K562 (cell line): ENCODE data around the gene FMN1. TPM values are rescaled to one million over a fixed set of nuclear protein-coding genes. Genes with fewer than 3 reads are reported as not detected.

Experiments
- ATAC-seq: fragments of 200-7000 bp; cut with Tn5 transposase; 3 replicates; pipeline ENCODE4 v1.9.1; 2020; ENCODE audit warnings: moderate library complexity
- BruUV-seq: library from RNA; stranded (reverse); fragments of 400-500 nt; replicated peaks from 2 replicates; lab custom pipeline; 2021; lab: Mats Ljungman, UMichigan
- CTCF ChIA-PET: fragments of 300-600 bp; formaldehyde crosslinking; extraction: SDS; loops from one replicate; lab custom pipeline; 2021; ENCODE audit warnings: low intra/inter-chr PET ratio; lab: Yijun Ruan, JAX
- POLR2A ChIA-PET: fragments of 300-600, 350-650 bp; sonication (Branson Sonifier 250); formaldehyde crosslinking; extraction: SDS; loops from one replicate; lab custom pipeline; 2021; ENCODE audit warnings: antibody characterized with exemption, inconsistent platforms; lab: Yijun Ruan, JAX
- DNase-seq, 4 experiments: peaks; one replicate each; pipeline versions ENCODE4 v3.0.0 to v3.0.0-alpha.2; 2011 to 2018; ENCODE audit warnings: low spot score in 3 of 4, mixed read lengths in 3 of 4; ENCODE audit errors: extremely low read depth in 1 of 4
- FAIRE-seq: peaks from 2 replicates; lab custom pipeline; 2011; peaks lifted over from hg19 to GRCh38; lab: Jason Lieb, UNC
- H2AFZ ChIP-seq: 2 replicates; pipeline ENCODE4 v1.6.0; 2011; ENCODE audit warnings: low read depth, low read length, control low read depth, inconsistent platforms
- H3K27ac ChIP-seq: fragments of 200-600 bp; 3 replicates; pipeline ENCODE4 v1.8.0; 2011; ENCODE audit warnings: low read depth, mild to moderate bottlenecking, control low read depth, inconsistent platforms, low read length, moderate library complexity, mixed read lengths; ENCODE audit errors: extremely low read depth
- H3K27me3 ChIP-seq, 2 experiments: fragments of 300-600 bp in 1 of 2; 2 replicates in 1 of 2; 3 replicates in 1 of 2; pipeline versions ENCODE4 v1.6.0 to v1.8.0; 2011; ENCODE audit warnings: inconsistent platforms in 2 of 2, low read length in 2 of 2, mild to moderate bottlenecking in 1 of 2, mixed read lengths in 1 of 2, moderate library complexity in 1 of 2; ENCODE audit not compliant: control insufficient read depth in 2 of 2, insufficient read depth in 2 of 2
- H3K36me3 ChIP-seq: fragments of 300-600 bp; 3 replicates; pipeline ENCODE4 v1.8.0; 2011; ENCODE audit warnings: mild to moderate bottlenecking, low read length, inconsistent platforms; ENCODE audit not compliant: control insufficient read depth, insufficient read depth
- H3K4me1 ChIP-seq, 2 experiments: fragments of 200-600 bp in 1 of 2; replicated peaks in 1 of 2; 2 replicates in 1 of 2; 3 replicates in 1 of 2; pipeline versions ENCODE4 v1.5.1 to v1.8.0; 2011; ENCODE audit warnings: inconsistent platforms in 2 of 2, low read length in 2 of 2, mild to moderate bottlenecking in 1 of 2, mixed read lengths in 1 of 2, moderate library complexity in 1 of 2; ENCODE audit not compliant: control insufficient read depth in 2 of 2, insufficient read depth in 2 of 2
- H3K4me2 ChIP-seq: 2 replicates; pipeline ENCODE4 v1.6.1; 2011; ENCODE audit warnings: low read length, control low read depth, inconsistent platforms, mixed read lengths; ENCODE audit not compliant: insufficient read depth
- H3K4me3 ChIP-seq: fragments of 200-600 bp; sonication (generic), shearing (Covaris generic); 2 replicates; pipeline ENCODE4 v1.5.1; 2016; ENCODE audit warnings: control low read depth, inconsistent platforms
- H3K79me2 ChIP-seq: fragments of 200-600 bp; 3 replicates; pipeline ENCODE4 v1.8.0; 2011; ENCODE audit warnings: low read length, inconsistent platforms; ENCODE audit not compliant: control insufficient read depth, insufficient read depth
- H3K9ac ChIP-seq, 2 experiments: 2 replicates each; pipeline versions ENCODE4 v1.6.0 to v1.6.1; 2011; ENCODE audit warnings: low read depth in 2 of 2, low read length in 2 of 2, control low read depth in 1 of 2, inconsistent platforms in 1 of 2, mild to moderate bottlenecking in 1 of 2, mixed read lengths in 1 of 2; ENCODE audit not compliant: insufficient read depth in 1 of 2
- H3K9me1 ChIP-seq: one replicate; pipeline ENCODE4 v1.6.0; 2011; ENCODE audit warnings: inconsistent platforms, mild to moderate bottlenecking, low read length, moderate library complexity; ENCODE audit not compliant: control insufficient read depth, insufficient read depth
- H3K9me3 ChIP-seq: replicated peaks from 2 replicates; pipeline ENCODE4 v1.5.1; 2011; ENCODE audit warnings: low read depth, low read length, inconsistent platforms; ENCODE audit not compliant: control insufficient read depth, insufficient read depth
- H4K20me1 ChIP-seq: replicated peaks from 2 replicates; pipeline ENCODE4 v1.6.1; 2011; ENCODE audit warnings: low read length, inconsistent platforms, mixed read lengths; ENCODE audit not compliant: control insufficient read depth, insufficient read depth
- BRD9 ChIP-seq: fragments of 450-650 bp; IDR thresholded peaks from 2 replicates; pipeline ENCODE4 v1.6.1; 2018; ENCODE audit warnings: low read depth; ENCODE audit not compliant: partially characterized antibody
- FOXP4 ChIP-seq: sonication (generic); formaldehyde crosslinking; IDR thresholded peaks from 2 replicates; pipeline ENCODE4 v1.8.0; 2022; ENCODE audit warnings: mild to moderate bottlenecking, missing genetic modification reagents, borderline replicate concordance
- JUNB ChIP-seq: fragments of 450-650 bp; formaldehyde crosslinking; conservative IDR thresholded peaks from 2 replicates; pipeline ENCODE4 v1.4.0; 2020; ENCODE audit warnings: mild to moderate bottlenecking
- KLF13 ChIP-seq: fragments of 450-650 bp; IDR thresholded peaks from 2 replicates; pipeline ENCODE4 v1.6.1; 2016; ENCODE audit warnings: missing genetic modification characterization, low read depth, mild to moderate bottlenecking, missing compliant biosample characterization, moderate library complexity, borderline replicate concordance
- PURB ChIP-seq: sonication (generic); formaldehyde crosslinking; IDR thresholded peaks from 2 replicates; pipeline ENCODE4 v1.9.0; 2021; ENCODE audit warnings: low read depth, mild to moderate bottlenecking, missing genetic modification reagents
- RAD21 ChIP-seq, 2 experiments: fragments of 250-450 bp in 1 of 2; fragments of 450-650 bp in 1 of 2; sonication (Bioruptor Pico) in 1 of 2; formaldehyde crosslinking in 1 of 2; IDR thresholded peaks in 1 of 2; conservative IDR thresholded peaks in 1 of 2; 2 replicates each; pipeline versions ENCODE4 v1.4.0 to v1.8.0; 2020 to 2022; ENCODE audit warnings: mild to moderate bottlenecking in 2 of 2, moderate library complexity in 1 of 2
- RNF2 ChIP-seq: sonication (generic); IDR thresholded peaks from 2 replicates; pipeline ENCODE4 v1.6.1; 2016
- SETDB1 ChIP-seq: IDR thresholded peaks from one replicate; pipeline ENCODE4 v1.6.1; 2012; ENCODE audit warnings: low read length, control low read depth, inconsistent platforms
- SRSF9 ChIP-seq: fragments of 200-400 bp; formaldehyde crosslinking; IDR thresholded peaks from 2 replicates; pipeline ENCODE4 v1.6.1; 2017; ENCODE audit warnings: low read depth, low read length, borderline replicate concordance
- TAF9B ChIP-seq: fragments of 450-650 bp; IDR thresholded peaks from 2 replicates; pipeline ENCODE4 v1.6.1; 2018; ENCODE audit warnings: mild to moderate bottlenecking; ENCODE audit not compliant: partially characterized antibody
- ZBTB33 ChIP-seq: sonication (generic); formaldehyde crosslinking; IDR thresholded peaks from 2 replicates; pipeline ENCODE4 v1.8.1; 2023; ENCODE audit warnings: mild to moderate bottlenecking, missing genetic modification reagents
- ZNF57 ChIP-seq: fragments of 450-650 bp; formaldehyde crosslinking; IDR thresholded peaks from 2 replicates; pipeline ENCODE4 v1.4.0; 2020; ENCODE audit warnings: mild to moderate bottlenecking, moderate library complexity
- ZNF766 ChIP-seq: fragments of 200-800 bp; sonication (Bioruptor generic); conservative IDR thresholded peaks from 2 replicates; pipeline ENCODE4 v1.6.1; 2016; ENCODE audit warnings: missing genetic modification characterization, missing compliant biosample characterization
- WGBS: fragments of 100-300 bp; shearing (Covaris generic); methylation state at CpG from one replicate; pipeline ENCODE4 v1.1.6; 2016; ENCODE audit warnings: low coverage, mixed read lengths; ENCODE audit not compliant: insufficient coverage; ENCODE audit errors: missing lambda C conversion rate; 5-methylcytosine and 5-hydroxymethylcytosine counted together
- in situ Hi-C: fragments of 300-500 bp; cut with MboI; formaldehyde crosslinking; loops from 4 replicates; pipeline ENCODE4 v1.15.0; 2018; ENCODE audit warnings: inconsistent platforms, mixed read lengths
- intact Hi-C: fragments of 100-400 bp; cut with micrococcal nuclease; formaldehyde crosslinking; loops from 2 replicates; pipeline ENCODE4 v1.14.2; 2022
- polyA plus RNA-seq, 8 experiments: library from polyadenylated mRNA; depleted of rRNA in 4 of 8; stranded (reverse) in 5 of 8; unstranded in 3 of 8; fragments of >200 nt; fragmentation: Nextera tagmentation in 2 of 8; fragmentation: Illumina TruSeq in 1 of 8; extraction: Ambion mirVana in 2 of 8; extraction: Trizol in 1 of 8; gene quantifications; 2 replicates each; pipeline versions ENCODE4 v1.2.1 to v1.2.3, GENCODE V29; 2011 to 2014; ENCODE audit warnings: inconsistent platforms in 1 of 8, missing spikeins in 1 of 8
- total RNA-seq, 7 experiments: library from RNA; depleted of rRNA in 6 of 7; stranded (reverse); fragments of >200 nt in 6 of 7; fragmentation: Illumina TruSeq in 2 of 7; extraction: Trizol in 2 of 7; gene quantifications; 2 replicates each; pipeline versions ENCODE4 v1.2.1 to v1.2.3, GENCODE V29; 2011 to 2021; ENCODE audit warnings: low replicate concordance in 1 of 7

The FMN1 gene
- total and polyA plus RNA-seq, 9 of the 15 experiments (the other 6 are each of a cell fraction or from before 2014, with no cell fraction given) = 0.03 to 0.07 (median 0.04) TPM; not detected in 6

DNA sequence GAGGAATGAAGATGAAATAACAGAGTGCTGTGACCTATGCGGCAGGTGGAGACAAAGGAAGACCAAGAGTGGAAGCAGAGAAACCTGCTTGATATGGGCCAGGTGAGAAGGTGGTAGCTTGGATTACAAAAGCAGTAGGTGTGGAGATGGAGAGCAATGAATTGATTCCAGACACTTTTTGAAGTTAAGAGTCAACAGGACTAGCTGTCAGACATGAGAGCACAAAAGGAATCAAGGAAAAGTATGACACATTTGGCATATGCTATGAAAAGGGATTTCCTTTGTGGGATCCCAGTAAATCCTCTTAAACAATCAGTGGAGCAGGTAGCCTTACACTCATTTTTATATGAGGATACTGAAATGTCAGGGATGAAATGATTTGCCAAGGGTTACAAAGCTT, 316.2 kb downstream of the FMN1 start:
- no peaks in the 10 kb centered on the region for H3K79me2 ChIP-seq

More for the DNA sequence above, 316.2 kb downstream of the FMN1 start:
- no peaks in the 10 kb centered on the region for H3K9me3 ChIP-seq
- no peak overlapping the region for H3K4me3 ChIP-seq
- H3K4me2 ChIP-seq = no peak overlapping the region
- no peak overlapping the region for H3K27ac ChIP-seq
- CTCF ChIA-PET = no interaction called here
- WGBS = 46% methylated on average over 1 of the region's 1 CpG
- no peaks in the 10 kb centered on the region for H3K27me3 ChIP-seq
- H3K9me1 ChIP-seq = no peaks in the 10 kb centered on the region
- POLR2A ChIA-PET = interaction anchor here (1.0 kb wide), 1 partner anchor 17 kb away, joined by 3 read pairs; no protein-coding TSS in a partner anchor
- in situ Hi-C loops (no loop called here), intact Hi-C loops (no loop called here)
- no peak for FAIRE-seq
- ATAC-seq = no peak
- no peak for DNase-seq
- no peaks in the 10 kb centered on the region for H4K20me1 ChIP-seq
- H3K36me3 ChIP-seq = no peaks in the 10 kb centered on the region
- no peak overlapping the region for H2AFZ ChIP-seq
- no peak for TF ChIP-seq JUNB (CRISPR knock-in tag)
- TF ChIP-seq SETDB1 = no peak
- no peak for TF ChIP-seq FOXP4 (CRISPR knock-in tag)
- no peak for TF ChIP-seq TAF9B
- no peak for TF ChIP-seq BRD9
- no peak for TF ChIP-seq ZBTB33
- TF ChIP-seq ZNF57 = no peak
- no peak for TF ChIP-seq RAD21 (CRISPR knock-in tag; conservative IDR thresholded peaks at IDR 0.05 in 1 of 2, IDR thresholded peaks at IDR 0.05 in 1 of 2)
- TF ChIP-seq RNF2 = no peak
- TF ChIP-seq PURB (CRISPR knock-in tag) = no peak
- TF ChIP-seq KLF13 (tag) = no peak
- TF ChIP-seq SRSF9 = no peak
- TF ChIP-seq ZNF766 = no peak
- no TSS peak for BruUV-seq
- H3K4me1 ChIP-seq = peaks cover 0 to 2% of the 10 kb centered on the region in 2 experiments; a peak in 1 of 5 replicates
- H3K9ac ChIP-seq = no peak overlapping the region
